Measurements from ENCODE around the gene RXRB. TPM values are rescaled to one million over a fixed set of nuclear protein-coding genes. Genes with fewer than 3 reads are reported as not detected.

Gene RXRB
- total and polyA plus RNA-seq, 2 of the 13 experiments (the other 11 are each of a cell fraction or from before 2014, with no cell fraction given) = 26.7 to 55.7 TPM

- TF ChIP-seq ZFP36 (IDR thresholded peaks at IDR 0.05; ENCODE audit: borderline replicate concordance, low read depth, low read length, partially characterized antibody) = no peak
- TF ChIP-seq HDAC1 (CRISPR knock-in tag; IDR thresholded peaks at IDR 0.05) = peak; percentile 65; the same call in 1 of the 2 replicates
- TF ChIP-seq ZBTB10 (CRISPR knock-in tag; IDR thresholded peaks at IDR 0.05; ENCODE audit: borderline replicate concordance) = no peak
- no peak for TF ChIP-seq ZFP36L2 (CRISPR knock-in tag; IDR thresholded peaks at IDR 0.05)
- no peak for TF ChIP-seq RFXANK (CRISPR knock-in tag; IDR thresholded peaks at IDR 0.05)
- TF ChIP-seq ZNF138 (CRISPR knock-in tag; IDR thresholded peaks at IDR 0.05; ENCODE audit: low read depth) = no peak
- no peak for TF ChIP-seq ZBTB44 (CRISPR knock-in tag; IDR thresholded peaks at IDR 0.05)
- no peak for TF ChIP-seq CCDC6 (CRISPR knock-in tag; IDR thresholded peaks at IDR 0.05)
- TF ChIP-seq ZNF12 (CRISPR knock-in tag; IDR thresholded peaks at IDR 0.05) = no peak
- no peak for TF ChIP-seq RERE (CRISPR knock-in tag; IDR thresholded peaks at IDR 0.05; ENCODE audit: low read depth)
- TF ChIP-seq KDM3A (CRISPR knock-in tag; IDR thresholded peaks at IDR 0.05; ENCODE audit: low read depth) = no peak
- TF ChIP-seq ZNF782 (CRISPR knock-in tag; IDR thresholded peaks at IDR 0.05; ENCODE audit: borderline replicate concordance) = 0 out of 2 replicates have a peak, but pooled peaks have one; percentile 85
- TF ChIP-seq IKZF1 (IDR thresholded peaks at IDR 0.05) = no peak
- TF ChIP-seq KLF11 (CRISPR knock-in tag; IDR thresholded peaks at IDR 0.05) = peak; percentile 6; the same call in 1 of the 2 replicates
- no peak; the same call in 1 of the 2 replicates for TF ChIP-seq MEIS1 (CRISPR knock-in tag; IDR thresholded peaks at IDR 0.05; ENCODE audit: borderline replicate concordance)
- TF ChIP-seq FOXJ3 (CRISPR knock-in tag; IDR thresholded peaks at IDR 0.05; ENCODE audit: borderline replicate concordance) = no peak
- TF ChIP-seq, protein P1, sequence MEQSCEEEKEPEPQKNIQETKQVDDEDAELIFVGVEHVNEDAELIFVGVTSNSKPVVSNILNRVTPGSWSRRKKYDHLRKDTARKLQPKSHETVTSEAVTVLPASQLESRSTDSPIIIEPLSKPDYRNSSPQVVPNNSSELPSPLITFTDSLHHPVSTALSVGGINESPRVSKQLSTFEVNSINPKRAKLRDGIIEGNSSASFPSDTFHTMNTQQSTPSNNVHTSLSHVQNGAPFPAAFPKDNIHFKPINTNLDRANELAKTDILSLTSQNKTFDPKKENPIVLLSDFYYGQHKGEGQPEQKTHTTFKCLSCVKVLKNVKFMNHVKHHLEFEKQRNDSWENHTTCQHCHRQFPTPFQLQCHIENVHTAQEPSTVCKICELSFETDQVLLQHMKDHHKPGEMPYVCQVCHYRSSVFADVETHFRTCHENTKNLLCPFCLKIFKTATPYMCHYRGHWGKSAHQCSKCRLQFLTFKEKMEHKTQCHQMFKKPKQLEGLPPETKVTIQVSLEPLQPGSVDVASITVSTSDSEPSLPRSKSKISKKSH (CRISPR knock-in tag; IDR thresholded peaks at IDR 0.05; ENCODE audit: borderline replicate concordance) = 0 out of 2 replicates have a peak, but pooled peaks have one; percentile 3
- TF ChIP-seq ZBTB21 (CRISPR knock-in tag; IDR thresholded peaks at IDR 0.05) = no peak
- TF ChIP-seq, protein P2, sequence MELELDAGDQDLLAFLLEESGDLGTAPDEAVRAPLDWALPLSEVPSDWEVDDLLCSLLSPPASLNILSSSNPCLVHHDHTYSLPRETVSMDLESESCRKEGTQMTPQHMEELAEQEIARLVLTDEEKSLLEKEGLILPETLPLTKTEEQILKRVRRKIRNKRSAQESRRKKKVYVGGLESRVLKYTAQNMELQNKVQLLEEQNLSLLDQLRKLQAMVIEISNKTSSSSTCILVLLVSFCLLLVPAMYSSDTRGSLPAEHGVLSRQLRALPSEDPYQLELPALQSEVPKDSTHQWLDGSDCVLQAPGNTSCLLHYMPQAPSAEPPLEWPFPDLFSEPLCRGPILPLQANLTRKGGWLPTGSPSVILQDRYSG (CRISPR knock-in tag; IDR thresholded peaks at IDR 0.05) = peak; percentile 43; the same call in 1 of the 2 replicates
These were observed 48.1 kb upstream of the RXRB start (continued) for GRCh38 chr6:33248643-33248931.
